ENCODE measurements around the gene SNAP23.

The SNAP23 gene

DNA sequence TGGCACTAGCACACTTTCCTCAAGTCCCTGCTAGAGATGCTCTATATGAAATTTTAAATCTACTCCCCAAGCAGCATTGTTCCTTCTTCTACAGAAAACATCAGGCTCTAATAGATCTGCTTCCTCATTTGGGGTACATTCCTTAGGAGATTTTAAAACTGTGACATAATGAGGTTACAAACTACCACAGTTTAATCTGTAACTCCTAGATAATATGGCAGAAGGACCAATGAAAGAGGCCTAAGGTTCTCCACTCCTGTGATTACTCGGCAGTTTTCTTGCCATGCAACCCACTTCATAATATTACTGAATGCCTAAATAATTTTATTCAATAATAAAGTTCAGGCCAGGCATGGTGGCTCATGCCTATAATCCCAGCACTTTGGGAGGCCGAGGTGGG lies 20.6 kb upstream of the SNAP23 start:
- TF ChIP-seq CTCF (IDR thresholded peaks at IDR 0.05; ENCODE audit: insufficient read depth, low read depth, low read length, missing control alignments), result no peak
- DNase-seq (ENCODE audit: low read depth), result no peak

DNA sequence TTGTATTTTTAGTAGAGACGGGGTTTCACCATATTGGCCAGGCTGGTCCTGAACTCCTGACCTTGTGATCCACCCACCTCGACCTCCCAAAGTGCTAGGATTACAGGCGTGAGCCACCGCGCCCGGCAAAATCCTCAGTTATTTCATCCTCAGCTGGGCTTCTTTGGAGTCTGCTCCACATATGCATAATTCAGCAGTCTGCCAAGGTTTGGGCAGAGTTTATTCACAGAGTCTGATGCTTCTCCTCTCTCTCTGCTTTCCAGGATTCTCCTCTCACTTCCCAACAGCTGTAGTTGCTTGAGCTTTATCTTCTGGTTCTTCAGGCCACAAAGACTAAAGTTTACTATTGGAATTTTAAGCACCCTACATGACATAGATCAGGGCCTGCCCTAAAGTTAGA lies 12.7 kb upstream of the SNAP23 start:
- no peak for TF ChIP-seq CTCF (IDR thresholded peaks at IDR 0.05; ENCODE audit: insufficient read depth, low read depth, low read length, missing control alignments)
- H3K4me3 ChIP-seq (ENCODE audit: low read length), result no peak overlapping the region
- DNase-seq (ENCODE audit: low read depth), result no peak

More for the DNA sequence above, 20.6 kb upstream of the SNAP23 start:
- H3K4me3 ChIP-seq (ENCODE audit: low read length), result no peak overlapping the region

- DNase-seq (ENCODE audit: low read depth), result no peak
- no peak for TF ChIP-seq CTCF (IDR thresholded peaks at IDR 0.05; ENCODE audit: insufficient read depth, low read depth, low read length, missing control alignments)
- no peak overlapping the region for H3K4me3 ChIP-seq (ENCODE audit: low read length)
Observed at GRCh38 chr15:42483677-42484076, 11.8 kb upstream of the SNAP23 start.

GRCh38 chr15:42490291-42490670 lies 5.2 kb upstream of the SNAP23 start:
- DNase-seq (ENCODE audit: low read depth), result peak; percentile 7
- TF ChIP-seq CTCF (IDR thresholded peaks at IDR 0.05; ENCODE audit: insufficient read depth, low read depth, low read length, missing control alignments), result no peak
- peak overlapping the region; percentile 98 for H3K4me3 ChIP-seq (ENCODE audit: low read length)

DNA sequence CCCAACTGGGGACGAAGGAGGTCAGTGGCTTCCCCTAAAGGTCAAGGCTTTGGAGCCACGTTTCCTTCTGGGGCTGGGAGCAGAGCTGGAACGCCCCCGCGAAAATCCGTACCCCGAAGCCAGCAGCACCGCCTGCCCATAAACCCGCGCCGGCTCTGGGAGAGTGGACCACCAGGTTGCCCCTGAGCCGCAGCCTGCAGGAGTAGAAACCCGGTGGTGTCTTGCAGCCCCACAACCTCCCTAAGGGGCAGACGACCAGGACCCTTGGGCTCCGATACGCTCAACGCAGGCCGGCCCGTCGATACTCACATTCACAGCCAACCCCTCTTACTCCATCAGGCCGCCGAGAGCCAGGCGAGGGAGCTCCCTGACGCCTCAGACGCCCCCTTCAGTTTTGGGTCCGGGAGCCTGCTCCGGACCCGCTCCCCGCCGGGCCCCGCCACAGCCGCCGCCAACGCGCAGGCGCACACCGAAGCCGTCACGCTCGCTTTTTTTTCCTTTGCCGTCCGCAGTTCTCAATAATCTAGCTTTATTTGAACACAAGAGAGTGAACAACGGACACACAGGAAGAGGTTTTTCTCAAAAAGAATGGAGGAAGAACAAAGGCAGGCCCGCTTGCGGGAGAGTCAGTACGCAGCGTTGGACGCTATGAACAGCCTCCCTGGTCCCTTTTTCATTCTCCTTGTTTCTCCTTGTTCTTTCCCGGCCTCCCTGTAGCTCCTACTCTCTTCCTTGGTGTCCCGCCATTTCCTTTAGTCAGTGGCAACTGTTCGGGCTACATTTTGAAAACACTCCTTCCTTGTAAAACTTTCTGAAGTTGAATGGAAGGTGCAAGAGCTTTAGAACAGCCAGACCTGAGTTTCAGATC lies 4.5 kb upstream of the SNAP23 start, which contains the start of gene ZNF106:
Gene ZNF106, minus strand, starts transcription at position 471 of the 868 bp plus-strand sequence. CDS start 18,852 bp downstream, outside the sequence.
- TF ChIP-seq CTCF (IDR thresholded peaks at IDR 0.05; ENCODE audit: insufficient read depth, low read depth, low read length, missing control alignments), result no peak
- peak within 1 kb of the TSS; percentile 98 for H3K4me3 ChIP-seq (ENCODE audit: low read length)
- peak; percentile 88 for DNase-seq (ENCODE audit: low read depth)

GRCh38 chr15:42491539-42492225 lies 3.8 kb upstream of the SNAP23 start:
- DNase-seq (ENCODE audit: low read depth), result peak; percentile 53
- peak overlapping the region; percentile 98 for H3K4me3 ChIP-seq (ENCODE audit: low read length)
- no peak for TF ChIP-seq CTCF (IDR thresholded peaks at IDR 0.05; ENCODE audit: insufficient read depth, low read depth, low read length, missing control alignments)

Measured in epithelial cell of esophagus (primary cell).